Keratinocyte (primary cell): ENCODE data around the gene CCDC12. TPM values are rescaled to one million over a fixed set of nuclear protein-coding genes. Genes with fewer than 3 reads are reported as not detected.

Experiments used
- DNase-seq: peaks from one replicate; pipeline ENCODE4 v3.0.0-alpha.2; 2011; ENCODE audit warnings: low read depth, missing footprints, low spot score
- FAIRE-seq: peaks from 2 replicates; lab custom pipeline; 2011; peaks lifted over from hg19 to GRCh38; lab: Jason Lieb, UNC
- H2AFZ ChIP-seq: 2 replicates; pipeline ENCODE4 v1.6.0; 2012; ENCODE audit warnings: low read length, control low read depth, inconsistent platforms; ENCODE audit not compliant: control insufficient read depth
- H3K27ac ChIP-seq: 2 replicates; pipeline ENCODE4 v1.5.1; 2011; ENCODE audit warnings: low read length; ENCODE audit not compliant: control insufficient read depth, insufficient read depth
- H3K27me3 ChIP-seq: 3 replicates; pipeline ENCODE4 v1.6.0; 2011; ENCODE audit warnings: low read length; ENCODE audit not compliant: control insufficient read depth, insufficient read depth; ENCODE audit errors: extremely low read depth
- H3K36me3 ChIP-seq, 2 experiments: 2 replicates in 1 of 2; 3 replicates in 1 of 2; pipeline ENCODE4 v1.5.1; 2011; ENCODE audit warnings: low read length in 2 of 2, mild to moderate bottlenecking in 1 of 2; ENCODE audit not compliant: control insufficient read depth in 2 of 2, insufficient read depth in 2 of 2; ENCODE audit errors: extremely low read depth in 1 of 2
- H3K4me1 ChIP-seq: 3 replicates; pipeline ENCODE4 v1.5.1; 2011; ENCODE audit warnings: low read length; ENCODE audit not compliant: control insufficient read depth, insufficient read depth; ENCODE audit errors: extremely low read depth
- H3K4me2 ChIP-seq: 3 replicates; pipeline ENCODE4 v1.6.0; 2011; ENCODE audit warnings: low read depth, low read length; ENCODE audit not compliant: control insufficient read depth, insufficient read depth; ENCODE audit errors: extremely low read depth
- H3K4me3 ChIP-seq, 3 experiments: fragments of 200-600 bp in 1 of 3; sonication (generic) in 1 of 3; 2 replicates in 2 of 3; 3 replicates in 1 of 3; pipeline ENCODE4 v1.5.1; 2011 to 2016; ENCODE audit warnings: low read length in 3 of 3, mild to moderate bottlenecking in 3 of 3, control low read depth in 2 of 3, inconsistent platforms in 1 of 3, low read depth in 1 of 3, mixed read lengths in 1 of 3, mixed run types in 1 of 3, moderate library complexity in 1 of 3; ENCODE audit not compliant: control insufficient read depth in 2 of 3, insufficient read depth in 2 of 3; ENCODE audit errors: extremely low read depth in 1 of 3
- H3K79me2 ChIP-seq: 2 replicates; pipeline ENCODE4 v1.6.0; 2012; ENCODE audit warnings: low read length; ENCODE audit not compliant: control insufficient read depth, insufficient read depth
- H3K9ac ChIP-seq: 3 replicates; pipeline ENCODE4 v1.6.0; 2011; ENCODE audit warnings: low read length; ENCODE audit not compliant: control insufficient read depth, insufficient read depth; ENCODE audit errors: extremely low read depth
- H3K9me1 ChIP-seq: 3 replicates; pipeline ENCODE4 v1.6.0; 2011; ENCODE audit warnings: low read length; ENCODE audit not compliant: control insufficient read depth, insufficient read depth; ENCODE audit errors: extremely low read depth
- H3K9me3 ChIP-seq: 2 replicates; pipeline ENCODE4 v1.5.1; 2012; ENCODE audit warnings: low read depth, low read length; ENCODE audit not compliant: control insufficient read depth
- H4K20me1 ChIP-seq: 3 replicates; pipeline ENCODE4 v1.6.0; 2011; ENCODE audit warnings: low read length; ENCODE audit not compliant: control insufficient read depth, insufficient read depth; ENCODE audit errors: extremely low read depth
- EZH2 ChIP-seq: IDR thresholded peaks from one replicate; pipeline ENCODE4 v1.6.1; 2012; ENCODE audit warnings: inconsistent platforms, mild to moderate bottlenecking, low read length, moderate library complexity
- dilution Hi-C: fragments of 300-500 bp; cut with MboI; formaldehyde crosslinking; loops from one replicate; pipeline ENCODE4 v1.7.0; 2020; ENCODE audit warnings: low sequenced_read_pairs; ENCODE audit not compliant: extremely low pct_ligation_motif_present
- polyA plus RNA-seq, 5 experiments: library from polyadenylated mRNA; depleted of rRNA in 3 of 5; stranded (reverse) in 3 of 5; stranded (forward) in 1 of 5; unstranded in 1 of 5; fragments of >200 nt; gene quantifications; 1 replicate in 1 of 5; 2 replicates in 3 of 5; 3 replicates in 1 of 5; pipeline versions ENCODE4 v1.2.1 to v1.2.3, GENCODE V29; 2011 to 2012; ENCODE audit warnings: missing spikeins in 2 of 5, low read depth in 1 of 5, low replicate concordance in 1 of 5
- TF ChIP-seq, protein P1 (sequence below), 3 experiments: IDR thresholded peaks in 1 of 3; conservative IDR thresholded peaks in 1 of 3; optimal IDR thresholded peaks in 1 of 3; 2 replicates in 2 of 3; 3 replicates in 1 of 3; pipeline versions ENCODE3 to v1.5.1; 2011; ENCODE audit warnings: low read length in 3 of 3, mild to moderate bottlenecking in 3 of 3, moderate library complexity in 2 of 3, control low read depth in 1 of 3, inconsistent platforms in 1 of 3; ENCODE audit not compliant: insufficient read depth in 2 of 3; ENCODE audit errors: extremely low read depth in 1 of 3

The CCDC12 gene
- polyA plus RNA-seq, 1 donor (not counting 4 experiments of a cell fraction or from before 2014, with no cell fraction given), result 27.5 TPM

GRCh38 chr3:46979958-46980497 is 3.5 kb upstream of the CCDC12 start:
- peak overlapping the region; percentile 72 to 92 (median 76) for H3K4me3 ChIP-seq
- H3K4me2 ChIP-seq, result peak overlapping the region; percentile 88
- peaks cover 33% of the 10 kb centered on the region for H3K79me2 ChIP-seq
- no peaks in the 10 kb centered on the region for H3K9me1 ChIP-seq
- DNase-seq (no peak), FAIRE-seq (no peak)
- peak overlapping the region; percentile 86 for H3K27ac ChIP-seq
- no peaks in the 10 kb centered on the region for H3K27me3 ChIP-seq
- H3K9me3 ChIP-seq, result no peaks in the 10 kb centered on the region
- dilution Hi-C loops, result no loop called here
- peak overlapping the region; percentile 93 for H3K9ac ChIP-seq
- no peak for TF ChIP-seq EZH2
- TF ChIP-seq, protein P1, sequence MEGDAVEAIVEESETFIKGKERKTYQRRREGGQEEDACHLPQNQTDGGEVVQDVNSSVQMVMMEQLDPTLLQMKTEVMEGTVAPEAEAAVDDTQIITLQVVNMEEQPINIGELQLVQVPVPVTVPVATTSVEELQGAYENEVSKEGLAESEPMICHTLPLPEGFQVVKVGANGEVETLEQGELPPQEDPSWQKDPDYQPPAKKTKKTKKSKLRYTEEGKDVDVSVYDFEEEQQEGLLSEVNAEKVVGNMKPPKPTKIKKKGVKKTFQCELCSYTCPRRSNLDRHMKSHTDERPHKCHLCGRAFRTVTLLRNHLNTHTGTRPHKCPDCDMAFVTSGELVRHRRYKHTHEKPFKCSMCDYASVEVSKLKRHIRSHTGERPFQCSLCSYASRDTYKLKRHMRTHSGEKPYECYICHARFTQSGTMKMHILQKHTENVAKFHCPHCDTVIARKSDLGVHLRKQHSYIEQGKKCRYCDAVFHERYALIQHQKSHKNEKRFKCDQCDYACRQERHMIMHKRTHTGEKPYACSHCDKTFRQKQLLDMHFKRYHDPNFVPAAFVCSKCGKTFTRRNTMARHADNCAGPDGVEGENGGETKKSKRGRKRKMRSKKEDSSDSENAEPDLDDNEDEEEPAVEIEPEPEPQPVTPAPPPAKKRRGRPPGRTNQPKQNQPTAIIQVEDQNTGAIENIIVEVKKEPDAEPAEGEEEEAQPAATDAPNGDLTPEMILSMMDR (optimal IDR thresholded peaks at IDR 0.05 in 1 of 3, IDR thresholded peaks at IDR 0.05 in 1 of 3, conservative IDR thresholded peaks at IDR 0.05 in 1 of 3; ENCODE audit: extremely low read depth in 1 of 3, insufficient read depth in 2 of 3, low read length in 3 of 3), result no peak
- H2AFZ ChIP-seq, result peak overlapping the region; percentile 13
- peaks cover 0 to 2% of the 10 kb centered on the region in 2 experiments for H3K36me3 ChIP-seq
- peaks cover 43% of the 10 kb centered on the region for H3K4me1 ChIP-seq
- H4K20me1 ChIP-seq, result no peaks in the 10 kb centered on the region

GRCh38 chr3:46978985-46979944 is 2.7 kb upstream of the CCDC12 start, which contains the start of gene NBEAL2:
Gene NBEAL2 (plus strand): TSS chr3:46979666. CDS start chr3:46979862, 196 bp downstream.
- TF ChIP-seq, protein P1 (optimal IDR thresholded peaks at IDR 0.05 in 1 of 3, IDR thresholded peaks at IDR 0.05 in 1 of 3, conservative IDR thresholded peaks at IDR 0.05 in 1 of 3; ENCODE audit: extremely low read depth in 1 of 3, insufficient read depth in 2 of 3, low read length in 3 of 3), result no peak
- TF ChIP-seq EZH2, result no peak
- Histone ChIP-seq H3K27me3 (no peaks in the 10 kb centered on the region), H3K36me3 (peaks cover 0 to 3% of the 10 kb centered on the region in 2 experiments), H3K9ac (peak within 1 kb of the TSS; percentile 93), H3K9me1 (no peaks in the 10 kb centered on the region), H3K79me2 (peaks cover 38% of the 10 kb centered on the region), H3K4me1 (peaks cover 48% of the 10 kb centered on the region), H4K20me1 (no peaks in the 10 kb centered on the region), H3K9me3 (no peaks in the 10 kb centered on the region), H3K4me2 (peak within 1 kb of the TSS; percentile 88), H3K4me3 (peak within 1 kb of the TSS; percentile 72 to 92 (median 76)), H3K27ac (peak within 1 kb of the TSS; percentile 86), H2AFZ (peak within 1 kb of the TSS; percentile 77)
- DNase-seq, result no peak
- dilution Hi-C loops, result no loop called here
- no peak for FAIRE-seq
